ENCODE results near the gene PCDHGB1.
"Not testable (repeated sequence)": the region's sequence is repeated elsewhere in the genome, so short reads cannot be mapped to it uniquely, and the experiment has no call there.

Gene PCDHGB1

DNA sequence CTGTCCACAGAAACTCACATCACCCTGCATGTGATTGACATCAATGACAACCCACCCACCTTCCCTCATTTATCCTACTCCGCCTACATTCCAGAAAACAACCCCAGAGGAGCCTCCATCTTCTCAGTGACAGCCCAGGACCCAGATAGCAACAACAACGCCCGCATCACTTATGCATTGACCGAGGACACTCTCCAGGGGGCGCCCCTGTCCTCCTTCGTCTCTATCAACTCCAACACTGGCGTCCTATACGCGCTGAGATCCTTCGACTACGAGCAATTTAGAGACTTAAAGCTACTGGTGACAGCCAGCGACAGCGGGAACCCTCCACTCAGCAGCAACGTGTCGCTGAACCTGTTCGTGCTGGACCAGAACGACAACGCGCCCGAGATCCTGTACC is 4.6 kb upstream of the PCDHGB1 start:
- no peak for DNase-seq (ENCODE audit: low spot score)

GRCh38 chr5:141346017-141346416 is 3.9 kb upstream of the PCDHGB1 start:
- not testable (repeated sequence) for FAIRE-seq; DNase-seq (ENCODE audit: low spot score)

More for the DNA sequence above, 4.6 kb upstream of the PCDHGB1 start:
- no peak for FAIRE-seq

DNA sequence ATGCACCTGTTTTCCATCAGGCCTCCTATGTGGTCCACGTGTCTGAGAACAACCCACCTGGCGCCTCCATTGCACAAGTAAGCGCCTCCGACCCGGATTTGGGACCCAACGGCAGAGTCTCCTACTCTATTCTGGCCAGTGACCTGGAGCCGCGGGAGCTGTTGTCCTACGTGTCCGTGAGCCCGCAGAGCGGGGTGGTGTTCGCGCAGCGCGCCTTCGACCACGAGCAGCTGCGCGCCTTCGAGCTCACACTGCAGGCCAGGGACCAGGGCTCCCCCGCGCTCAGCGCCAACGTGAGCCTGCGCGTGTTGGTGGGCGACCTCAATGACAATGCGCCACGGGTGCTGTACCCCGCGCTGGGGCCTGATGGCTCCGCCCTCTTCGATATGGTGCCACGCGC is 1.7 kb downstream of the PCDHGB1 start:
- FAIRE-seq, result no peak
- no peak for DNase-seq (ENCODE audit: low spot score)

- FAIRE-seq (no peak), DNase-seq (ENCODE audit: low spot score) (no peak)
Observed at GRCh38 chr5:141354900-141355469, 5.1 kb downstream of the PCDHGB1 start, which contains the start of gene PCDHGA4. Gene PCDHGA4, plus strand, starts transcription at chr5:141355021. Its CDS starts 87 bp downstream, at chr5:141355108.

- FAIRE-seq (no peak), DNase-seq (ENCODE audit: low spot score) (no peak)
Observed at GRCh38 chr5:141355641-141356040, 5.7 kb downstream of the PCDHGB1 start.

- no peak for FAIRE-seq
Observed at GRCh38 chr5:141356133-141356532, 6.2 kb downstream of the PCDHGB1 start.

GRCh38 chr5:141356950-141357349 is 7.1 kb downstream of the PCDHGB1 start:
- no peak for DNase-seq (ENCODE audit: low spot score)
- no peak for FAIRE-seq

More at GRCh38 chr5:141356133-141356532, 6.2 kb downstream of the PCDHGB1 start:
- no peak for DNase-seq (ENCODE audit: low spot score)

DNA sequence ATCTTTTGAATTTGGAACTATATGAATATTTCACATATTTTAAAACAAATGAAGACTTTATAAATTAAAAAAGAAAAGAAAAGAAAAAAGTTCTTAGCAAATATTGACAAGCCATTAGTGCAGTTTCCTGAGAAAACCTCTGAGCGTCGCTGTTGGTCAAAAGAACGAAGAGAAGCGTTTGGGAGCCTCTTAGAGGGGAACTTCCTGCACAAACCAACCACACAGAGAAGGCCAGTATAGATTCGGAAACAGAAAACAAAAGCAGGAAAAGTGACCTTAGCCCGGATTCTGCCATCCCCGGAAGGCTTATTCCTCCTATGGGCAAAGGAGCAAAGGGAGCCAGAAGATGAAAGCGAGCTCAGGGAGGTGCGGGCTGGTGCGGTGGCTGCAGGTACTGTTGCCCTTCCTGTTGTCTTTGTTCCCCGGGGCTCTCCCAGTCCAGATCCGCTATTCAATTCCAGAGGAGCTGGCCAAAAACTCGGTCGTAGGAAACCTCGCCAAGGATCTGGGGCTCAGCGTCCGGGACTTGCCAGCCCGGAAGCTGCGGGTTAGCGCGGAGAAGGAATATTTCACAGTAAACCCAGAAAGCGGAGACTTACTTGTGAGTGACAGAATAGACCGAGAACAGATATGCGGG is 10.0 kb downstream of the PCDHGB1 start, which contains the start of gene PCDHGB2:
PCDHGB2 (plus strand) TSS at position 205 of the 637 bp plus-strand sequence; CDS start at position 347, 142 bp downstream.
- DNase-seq (ENCODE audit: low spot score) (no peak), FAIRE-seq (peak; percentile 2)

GRCh38 chr5:141360685-141361084 is 10.8 kb downstream of the PCDHGB1 start:
- DNase-seq (ENCODE audit: low spot score) (no peak), FAIRE-seq (no peak)

DNA sequence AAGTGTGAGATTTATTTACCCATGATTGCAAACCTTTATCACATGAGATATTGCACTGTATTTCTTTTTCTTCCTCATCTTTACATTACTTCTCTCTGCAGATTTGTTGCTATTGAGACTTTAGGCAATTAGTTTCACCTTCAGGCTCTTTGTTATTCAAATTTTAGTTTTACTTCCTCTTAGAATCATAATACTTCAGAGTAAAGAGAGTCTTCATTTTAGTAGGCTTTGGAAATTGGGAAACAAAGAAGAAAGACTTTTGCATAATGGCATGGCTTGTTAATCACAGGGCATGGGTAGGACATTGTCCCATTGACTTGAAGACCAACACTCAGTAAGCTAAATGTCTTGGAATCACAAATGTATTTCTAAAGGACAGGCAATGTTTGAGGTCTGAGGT is 12.8 kb downstream of the PCDHGB1 start:
- DNase-seq (ENCODE audit: low spot score) (no peak), FAIRE-seq (no peak)

DNA sequence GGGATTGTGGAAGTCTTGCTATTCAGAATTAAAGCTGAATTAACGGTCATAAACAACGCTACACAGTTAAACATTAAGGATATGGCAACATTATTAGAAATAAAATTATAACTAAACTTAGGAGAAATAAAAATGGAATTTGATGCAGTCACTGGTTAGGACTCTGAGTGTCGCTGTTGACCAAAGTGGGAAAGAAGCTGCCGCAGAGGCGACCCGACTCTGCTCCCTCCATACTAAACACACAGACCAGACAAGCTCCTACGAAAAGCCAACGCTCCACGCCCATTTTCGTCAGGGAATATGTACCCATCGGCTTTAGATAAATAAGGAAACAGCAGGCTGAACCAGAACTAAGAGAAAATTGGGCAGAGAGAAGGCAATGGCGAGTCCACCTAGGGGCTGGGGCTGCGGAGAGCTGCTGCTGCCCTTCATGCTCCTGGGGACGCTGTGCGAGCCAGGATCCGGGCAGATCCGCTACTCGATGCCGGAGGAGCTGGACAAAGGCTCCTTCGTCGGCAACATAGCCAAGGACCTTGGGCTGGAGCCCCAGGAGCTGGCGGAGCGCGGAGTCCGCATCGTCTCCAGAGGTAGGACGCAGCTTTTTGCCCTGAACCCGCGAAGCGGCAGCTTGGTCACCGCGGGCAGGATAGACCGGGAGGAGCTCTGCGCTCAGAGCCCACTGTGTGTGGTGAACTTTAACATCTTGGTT is 14.2 kb downstream of the PCDHGB1 start, which contains the start of gene PCDHGA5:
PCDHGA5 (plus strand) TSS at position 211 of the 709 bp plus-strand sequence; CDS start at position 380, 169 bp downstream.
- DNase-seq (ENCODE audit: low spot score) (no peak), FAIRE-seq (no peak)

- FAIRE-seq (no peak), DNase-seq (ENCODE audit: low spot score) (no peak)
Observed at GRCh38 chr5:141366016-141366896, 16.4 kb downstream of the PCDHGB1 start.

GRCh38 chr5:141369994-141370848 is 20.3 kb downstream of the PCDHGB1 start, which contains the start of gene PCDHGB3:
Gene PCDHGB3, plus strand, starts transcription at chr5:141370242. Its CDS starts 153 bp downstream, at chr5:141370395.
- FAIRE-seq (no peak), DNase-seq (ENCODE audit: low spot score) (no peak)

DNA sequence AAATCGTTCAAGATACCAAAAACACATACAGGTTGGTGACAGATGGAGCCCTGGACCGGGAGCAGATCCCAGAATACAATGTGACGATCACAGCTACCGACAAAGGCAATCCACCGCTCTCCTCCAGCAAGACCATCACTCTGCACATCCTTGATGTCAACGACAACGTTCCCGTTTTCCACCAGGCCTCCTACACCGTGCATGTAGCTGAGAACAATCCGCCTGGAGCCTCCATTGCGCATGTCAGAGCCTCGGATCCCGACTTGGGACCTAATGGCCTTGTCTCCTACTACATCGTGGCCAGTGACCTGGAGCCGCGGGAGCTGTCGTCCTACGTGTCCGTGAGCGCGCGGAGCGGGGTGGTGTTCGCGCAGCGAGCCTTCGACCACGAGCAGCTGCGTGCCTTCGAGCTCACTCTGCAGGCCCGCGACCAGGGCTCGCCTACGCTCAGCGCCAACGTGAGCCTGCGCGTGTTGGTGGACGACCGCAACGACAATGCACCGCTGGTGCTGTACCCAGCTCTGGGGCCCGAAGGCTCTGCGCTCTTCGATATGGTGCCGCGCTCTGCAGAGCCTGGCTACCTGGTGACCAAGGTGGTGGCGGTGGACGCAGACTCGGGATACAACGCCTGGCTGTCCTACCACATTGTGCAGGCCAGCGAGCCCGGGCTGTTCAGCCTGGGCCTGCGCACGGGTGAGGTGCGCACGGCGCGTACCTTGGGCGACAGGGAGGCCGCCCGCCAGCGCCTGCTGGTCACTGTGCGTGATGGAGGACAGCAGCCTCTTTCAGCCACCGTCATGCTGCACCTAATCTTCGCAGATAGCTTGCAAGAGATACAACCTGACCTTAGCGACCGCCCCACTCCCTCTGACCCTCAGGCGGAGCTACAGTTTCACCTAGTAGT is 21.9 kb downstream of the PCDHGB1 start:
- FAIRE-seq (no peak), DNase-seq (ENCODE audit: low spot score) (no peak)

DNA sequence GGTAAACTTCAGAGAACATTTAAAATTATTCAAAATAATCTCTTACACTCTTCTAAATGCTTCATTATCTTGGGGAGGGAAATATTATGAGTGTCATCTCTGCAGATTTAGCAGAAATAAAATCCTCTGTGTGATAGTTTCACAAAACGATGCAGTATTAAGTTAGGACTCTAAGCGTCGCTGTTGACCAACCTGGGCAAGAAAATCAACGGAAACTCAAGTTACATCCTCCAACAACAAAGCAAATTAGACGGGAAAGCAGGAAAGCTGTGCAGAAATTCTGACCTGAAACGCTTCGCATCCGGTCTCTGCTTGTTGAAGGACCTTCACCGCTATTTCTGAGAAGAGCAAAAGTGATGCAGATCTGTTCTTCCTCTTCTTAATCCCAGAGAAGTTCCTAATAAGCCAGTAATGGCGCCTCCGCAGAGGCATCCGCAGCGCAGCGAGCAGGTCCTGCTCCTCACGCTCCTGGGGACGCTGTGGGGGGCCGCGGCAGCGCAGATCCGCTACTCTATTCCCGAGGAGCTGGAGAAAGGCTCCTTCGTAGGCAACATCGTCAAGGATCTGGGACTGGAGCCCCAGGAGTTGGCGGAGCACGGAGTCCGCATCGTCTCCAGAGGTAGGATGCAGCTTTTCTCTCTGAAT is 23.9 kb downstream of the PCDHGB1 start, which contains the start of gene PCDHGA6:
PCDHGA6 (plus strand) TSS at position 219 of the 645 bp plus-strand sequence; CDS start at position 412, 193 bp downstream.
- no peak for FAIRE-seq

DNA sequence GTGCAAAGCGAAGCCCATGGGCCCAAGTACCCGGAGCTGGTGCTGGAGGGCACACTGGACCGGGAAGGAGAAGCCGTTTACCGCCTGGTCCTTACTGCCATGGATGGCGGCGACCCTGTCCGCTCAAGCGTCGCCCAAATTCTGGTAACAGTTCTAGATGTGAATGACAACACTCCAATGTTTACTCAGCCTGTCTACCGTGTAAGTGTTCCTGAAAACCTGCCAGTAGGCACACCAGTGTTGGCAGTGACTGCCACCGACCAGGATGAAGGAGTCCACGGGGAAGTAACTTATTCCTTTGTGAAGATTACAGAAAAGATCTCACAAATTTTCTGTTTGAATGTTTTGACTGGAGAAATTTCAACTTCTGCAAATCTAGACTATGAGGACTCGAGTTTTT is 24.7 kb downstream of the PCDHGB1 start:
- FAIRE-seq (no peak), DNase-seq (ENCODE audit: low spot score) (no peak)

More for the DNA sequence above, 23.9 kb downstream of the PCDHGB1 start, which contains the start of gene PCDHGA6:
- DNase-seq (ENCODE audit: low spot score), result no peak

DNA sequence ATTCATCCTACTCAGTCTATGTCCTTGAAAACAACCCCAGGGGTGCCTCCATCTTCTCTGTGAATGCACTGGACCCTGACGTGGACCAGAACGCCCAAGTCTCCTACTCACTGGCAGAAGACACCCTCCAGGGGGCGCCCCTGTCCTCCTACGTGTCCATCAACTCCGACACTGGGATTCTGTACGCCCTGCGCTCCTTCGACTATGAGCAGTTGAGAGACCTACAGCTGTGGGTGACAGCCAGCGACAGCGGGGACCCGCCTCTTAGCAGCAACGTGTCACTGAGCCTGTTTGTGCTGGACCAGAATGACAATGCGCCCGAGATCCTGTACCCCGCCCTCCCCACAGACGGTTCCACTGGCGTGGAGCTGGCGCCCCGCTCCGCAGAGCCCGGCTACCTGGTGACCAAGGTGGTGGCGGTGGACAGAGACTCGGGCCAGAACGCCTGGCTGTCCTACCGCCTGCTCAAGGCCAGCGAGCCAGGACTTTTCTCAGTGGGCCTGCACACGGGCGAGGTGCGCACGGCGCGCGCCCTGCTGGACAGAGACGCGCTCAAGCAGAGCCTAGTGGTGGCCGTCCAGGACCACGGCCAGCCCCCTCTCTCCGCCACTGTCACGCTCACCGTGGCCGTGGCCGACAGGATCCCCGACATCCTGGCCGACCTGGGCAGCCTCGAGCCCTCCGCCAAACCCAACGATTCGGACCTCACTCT is 25.7 kb downstream of the PCDHGB1 start:
- not testable (repeated sequence) for DNase-seq (ENCODE audit: low spot score); FAIRE-seq

All from RCC 7860 (cell line).